ENCODE results near the gene TTC33.

TTC33 gene

GRCh38 chr5:40524677-40525076 lies 231.1 kb downstream of the TTC33 start:
- DNase-seq = no peak

- no peak for DNase-seq
Measured at GRCh38 chr5:40521925-40522324, 233.8 kb downstream of the TTC33 start.

- no peak for DNase-seq
Measured at GRCh38 chr5:40521108-40521785, 234.5 kb downstream of the TTC33 start.

- DNase-seq = no peak
Measured at GRCh38 chr5:40518485-40518917, 237.3 kb downstream of the TTC33 start.

GRCh38 chr5:40515476-40515875 lies 240.3 kb downstream of the TTC33 start:
- no peak for DNase-seq

- no peak for DNase-seq
Measured at GRCh38 chr5:40514976-40515375, 240.8 kb downstream of the TTC33 start.

GRCh38 chr5:40511801-40512200 lies 244.0 kb downstream of the TTC33 start:
- no peak for DNase-seq

- no peak for DNase-seq
Measured at GRCh38 chr5:40507095-40507494, 248.7 kb downstream of the TTC33 start.

- DNase-seq = no peak
Measured at GRCh38 chr5:40505031-40505430, 250.7 kb downstream of the TTC33 start.

GRCh38 chr5:40503439-40503838 lies 252.3 kb downstream of the TTC33 start:
- no peak for DNase-seq

- no peak for DNase-seq
Measured at GRCh38 chr5:40502736-40503135, 253.0 kb downstream of the TTC33 start.

- no peak for DNase-seq
Measured at GRCh38 chr5:40501711-40502444, 253.9 kb downstream of the TTC33 start.

GRCh38 chr5:40499518-40500273 lies 256.1 kb downstream of the TTC33 start:
- DNase-seq = no peak

GRCh38 chr5:40499007-40499406 lies 256.8 kb downstream of the TTC33 start:
- no peak for DNase-seq

GRCh38 chr5:40497573-40497972 lies 258.2 kb downstream of the TTC33 start:
- no peak for DNase-seq

GRCh38 chr5:40495237-40495635 lies 260.5 kb downstream of the TTC33 start:
- no peak for DNase-seq

GRCh38 chr5:40494631-40495236 lies 261.0 kb downstream of the TTC33 start:
- DNase-seq = no peak

- no peak for DNase-seq
Measured at GRCh38 chr5:40492056-40492455, 263.7 kb downstream of the TTC33 start.

GRCh38 chr5:40491644-40492043 lies 264.1 kb downstream of the TTC33 start:
- no peak for DNase-seq

- no peak for DNase-seq
Measured at GRCh38 chr5:40490464-40491111, 265.2 kb downstream of the TTC33 start.

GRCh38 chr5:40489421-40489820 lies 266.3 kb downstream of the TTC33 start:
- DNase-seq = no peak
